Right kidney (tissue), 1 donor: ENCODE measurements around the gene INSRR.

Experiments used
- DNase-seq: peaks from one replicate; pipeline ENCODE4 v3.0.0-alpha.2; 2016

The INSRR gene

DNA sequence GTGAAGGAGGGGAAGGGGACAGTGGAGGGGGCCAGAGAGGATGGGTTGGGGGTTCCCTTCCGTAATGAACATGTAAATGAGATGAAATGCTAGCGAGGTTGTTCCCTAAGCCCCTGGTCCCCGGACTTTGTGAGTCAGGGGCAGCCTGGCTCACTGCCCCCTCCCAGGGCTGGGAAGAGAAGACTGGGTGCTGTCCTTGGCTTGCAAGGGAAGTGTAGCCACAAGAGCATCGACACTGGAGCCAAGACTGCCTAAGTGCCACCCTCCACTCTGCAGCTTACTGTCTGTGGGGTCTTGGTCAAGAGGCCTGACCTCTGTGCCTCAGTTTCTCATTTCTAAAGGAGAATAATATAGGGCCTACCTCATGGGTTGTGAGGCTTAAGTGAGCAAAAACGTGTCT is 35.1 kb upstream of the INSRR start:
- DNase-seq, result no peak

DNA sequence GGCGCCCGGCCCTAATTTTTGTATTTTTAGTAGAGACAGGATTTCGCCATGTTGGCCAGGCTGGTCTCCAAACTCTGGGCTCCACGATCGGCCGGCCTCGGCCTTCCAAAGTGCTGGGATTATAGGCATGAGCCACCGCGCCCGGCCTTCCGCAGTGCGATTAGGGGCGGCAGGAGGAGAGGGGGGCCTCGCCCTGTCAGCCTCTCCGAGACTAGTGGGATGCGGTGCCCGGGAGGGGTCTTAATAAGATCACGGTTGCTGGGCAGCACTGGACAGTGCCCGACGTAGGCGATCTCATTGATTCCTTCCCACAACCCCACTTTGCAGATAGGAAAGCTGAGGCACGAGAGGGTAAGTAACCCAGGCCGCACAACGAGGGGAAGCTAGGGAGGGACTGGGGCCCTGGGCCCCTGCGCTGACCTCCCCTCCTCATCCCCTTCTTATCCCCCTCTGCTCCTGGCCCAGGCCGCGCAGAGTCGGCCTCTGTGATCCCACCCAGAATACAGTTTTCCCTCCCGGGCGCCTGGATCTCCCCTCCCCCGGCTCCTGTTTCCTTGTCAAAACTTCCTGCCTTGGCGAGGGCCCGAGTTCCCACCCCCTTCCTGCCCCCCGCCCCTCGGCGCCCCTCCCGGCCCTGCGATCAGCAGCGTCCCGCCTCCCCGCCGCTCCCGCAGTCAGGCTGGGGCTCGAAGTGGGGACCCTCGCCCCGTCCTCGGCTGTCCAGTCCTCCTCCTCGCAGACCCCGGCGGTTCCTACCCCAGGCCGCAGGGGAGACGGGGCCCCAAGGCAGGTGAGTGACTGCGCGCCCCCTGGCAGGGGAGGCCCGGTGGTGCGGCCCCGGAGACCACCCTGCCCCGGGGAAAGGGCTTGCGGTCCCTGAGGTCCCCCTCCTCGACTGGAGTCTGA is 34.4 kb upstream of the INSRR start, which contains the start of gene PEAR1:
PEAR1 (plus strand) TSS at position 671 of the 906 bp plus-strand sequence. CDS start 10,209 bp downstream, outside the sequence.
- DNase-seq, result peak; percentile 69

GRCh38 chr1:156892190-156893047 is 33.5 kb upstream of the INSRR start:
- DNase-seq, result peak; percentile 81

DNA sequence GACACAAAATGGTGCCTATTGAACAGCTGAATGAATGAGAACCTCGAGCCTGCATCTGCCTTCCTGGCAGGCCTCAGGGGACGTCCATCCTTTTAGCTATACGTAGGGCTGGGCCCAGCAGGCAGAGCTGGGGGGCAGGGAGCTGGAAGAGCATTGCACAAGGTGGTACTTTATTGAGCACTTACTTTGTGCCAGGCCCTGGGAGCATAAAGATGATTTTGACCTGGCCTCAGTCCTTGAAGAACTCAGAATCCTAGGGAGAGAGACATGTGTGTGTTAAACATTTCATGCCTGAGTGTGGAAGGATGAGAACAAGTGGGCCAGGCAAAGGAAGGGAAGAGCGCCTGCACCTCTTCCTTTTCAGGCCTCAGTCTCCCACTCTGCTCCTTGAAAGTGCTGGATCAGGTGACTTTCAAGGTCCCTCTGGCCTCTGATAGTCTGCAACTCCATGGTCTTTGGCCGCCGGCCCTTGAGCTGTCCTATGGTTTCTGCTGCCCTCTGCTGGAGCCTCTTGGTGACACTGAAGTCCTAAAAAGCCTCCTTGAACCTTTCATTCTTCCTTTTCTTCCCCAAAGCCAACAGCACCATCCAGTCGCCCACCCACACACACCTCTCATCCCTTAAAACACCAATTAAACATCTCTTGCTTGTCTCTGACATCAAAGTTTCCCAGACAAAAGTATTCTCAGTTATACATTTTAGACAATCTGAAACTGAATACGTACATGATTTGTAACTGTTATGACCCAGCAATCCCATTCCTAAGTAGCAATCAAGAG is 31.1 kb upstream of the INSRR start:
- peak; percentile 57 for DNase-seq

DNA sequence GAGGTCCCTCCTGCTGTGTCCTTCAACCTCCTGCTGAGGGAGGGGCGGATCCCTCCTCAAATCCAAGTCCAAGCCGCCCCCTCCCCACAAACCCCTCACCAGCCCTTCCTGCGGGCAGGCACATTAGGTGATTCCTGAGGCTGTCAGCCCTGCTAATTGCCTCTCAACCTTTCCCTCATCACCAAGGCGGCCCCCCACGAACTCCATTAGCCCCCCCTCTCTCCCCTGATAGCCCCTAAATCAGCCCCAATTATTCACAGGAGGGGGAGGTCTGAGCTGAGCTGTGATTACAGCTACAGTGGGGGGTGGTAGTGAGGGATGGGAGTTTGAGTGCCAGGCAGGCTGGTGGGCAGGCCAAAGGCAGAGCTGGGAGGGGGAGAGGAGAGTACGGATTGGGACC is 28.8 kb upstream of the INSRR start:
- DNase-seq, result no peak

GRCh38 chr1:156887317-156887716 is 28.4 kb upstream of the INSRR start:
- no peak for DNase-seq

DNA sequence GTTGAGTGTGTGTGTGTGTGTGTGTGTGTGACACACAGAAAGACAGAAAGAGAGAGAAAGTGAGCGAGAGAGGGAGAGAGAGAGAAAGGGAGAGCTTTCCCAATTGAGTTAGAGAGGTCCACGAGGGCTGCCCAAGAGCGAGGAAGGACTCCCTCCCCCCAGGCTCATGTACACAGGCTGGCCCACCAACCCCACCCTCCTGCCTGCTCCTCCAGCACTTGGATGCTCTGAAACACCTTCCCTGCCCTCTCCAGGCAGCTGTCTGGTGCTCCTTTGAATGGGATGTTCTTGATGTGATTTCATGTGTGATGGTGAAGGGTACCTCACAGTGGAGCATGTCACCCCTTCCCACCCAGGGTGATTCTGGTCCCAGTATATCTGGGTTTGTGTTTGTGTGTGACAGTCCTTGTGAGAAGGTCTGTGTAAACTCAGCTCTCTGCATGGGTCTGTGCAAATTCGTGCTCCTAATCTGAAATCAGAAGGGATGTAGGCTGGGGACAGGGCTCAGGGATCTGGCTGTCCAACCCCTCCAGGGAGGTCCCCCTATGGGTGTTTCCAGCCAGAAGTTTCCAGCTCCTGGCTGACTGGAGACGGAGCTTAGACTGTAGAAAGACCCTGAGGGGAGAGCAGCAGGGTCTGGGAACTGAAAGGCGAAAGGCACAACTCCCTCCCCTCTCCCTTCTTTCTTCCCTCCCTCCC is 27.8 kb upstream of the INSRR start:
- DNase-seq, result no peak

GRCh38 chr1:156885880-156886355 is 27.0 kb upstream of the INSRR start:
- DNase-seq, result no peak

GRCh38 chr1:156885314-156885713 is 26.4 kb upstream of the INSRR start:
- no peak for DNase-seq

- DNase-seq, result no peak
These were observed 25.8 kb upstream of the INSRR start for GRCh38 chr1:156884560-156885184.

- DNase-seq, result no peak
These were observed 25.0 kb upstream of the INSRR start for GRCh38 chr1:156883919-156884318.

DNA sequence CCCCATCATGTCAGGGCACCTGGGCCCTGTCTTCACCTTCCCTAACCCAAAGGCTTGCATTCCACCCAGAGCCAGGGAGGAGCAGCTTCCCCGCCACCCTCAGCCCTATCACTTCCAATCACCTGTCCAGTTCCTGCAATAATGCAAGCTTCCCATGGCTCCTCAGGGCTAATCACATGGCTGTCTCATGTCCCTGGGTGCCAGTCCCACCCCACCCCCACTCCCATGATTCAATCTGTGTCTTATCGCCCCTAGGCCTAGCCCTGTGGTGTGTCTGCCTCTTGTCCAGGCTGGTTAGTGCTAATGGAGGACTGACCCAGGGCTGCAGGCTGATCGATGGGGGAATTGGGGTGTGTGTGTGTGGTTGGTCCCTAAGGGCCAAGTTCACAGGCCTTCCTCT is 23.6 kb upstream of the INSRR start:
- no peak for DNase-seq

- no peak for DNase-seq
These were observed 22.7 kb upstream of the INSRR start for GRCh38 chr1:156881663-156882062.

- DNase-seq, result no peak
These were observed 22.2 kb upstream of the INSRR start for GRCh38 chr1:156881101-156881500.

DNA sequence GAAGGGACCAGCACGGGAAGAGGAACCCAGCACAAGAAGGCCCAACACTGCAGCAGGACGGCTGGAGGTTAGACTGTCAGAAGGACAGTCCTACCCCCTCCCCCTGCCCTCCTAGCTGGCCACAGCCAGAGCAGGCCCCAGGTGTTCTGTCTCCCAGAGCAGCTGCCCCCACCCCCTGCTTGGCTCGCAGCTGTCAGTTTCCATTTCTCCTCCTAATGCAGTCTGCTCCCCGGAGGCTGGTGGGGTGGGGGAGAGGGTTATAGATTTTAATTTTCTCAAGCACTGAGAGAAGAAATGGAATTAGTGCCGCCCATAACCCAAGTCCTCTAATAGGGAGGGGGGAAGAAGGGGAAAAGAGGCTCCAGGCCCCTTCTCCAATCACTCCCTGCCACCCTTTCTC is 21.6 kb upstream of the INSRR start:
- DNase-seq, result no peak

GRCh38 chr1:156879876-156880275 is 21.0 kb upstream of the INSRR start:
- no peak for DNase-seq

- no peak for DNase-seq
These were observed 18.7 kb upstream of the INSRR start for GRCh38 chr1:156877433-156878170.

DNA sequence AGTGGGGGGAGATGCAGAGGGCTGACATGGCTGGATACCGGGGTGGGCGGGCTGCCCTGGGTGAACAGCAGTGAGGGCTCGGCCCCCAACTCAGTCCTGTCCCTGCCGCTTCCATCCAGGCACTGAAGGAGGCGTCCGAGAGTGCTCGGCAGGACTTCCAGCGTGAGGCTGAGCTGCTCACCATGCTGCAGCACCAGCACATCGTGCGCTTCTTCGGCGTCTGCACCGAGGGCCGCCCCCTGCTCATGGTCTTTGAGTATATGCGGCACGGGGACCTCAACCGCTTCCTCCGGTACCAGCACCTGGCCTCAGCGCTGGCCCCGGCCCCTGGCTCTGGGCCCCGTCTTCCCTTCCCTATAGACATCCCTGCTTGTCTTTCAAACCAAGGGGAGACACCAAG is 17.4 kb upstream of the INSRR start:
- DNase-seq, result no peak

DNA sequence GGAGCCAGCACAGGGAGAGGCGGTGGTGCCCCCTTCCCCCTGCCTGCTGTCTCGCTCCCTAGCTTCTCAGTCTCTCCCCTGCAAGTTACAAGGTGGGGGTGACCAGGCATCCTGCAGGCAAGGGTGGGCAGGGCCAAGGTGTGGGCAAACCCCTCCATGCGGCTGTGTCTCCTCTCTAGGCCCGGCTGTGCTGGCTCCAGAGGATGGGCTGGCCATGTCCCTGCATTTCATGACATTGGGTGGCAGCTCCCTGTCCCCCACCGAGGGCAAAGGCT is 16.4 kb upstream of the INSRR start:
- DNase-seq, result no peak

DNA sequence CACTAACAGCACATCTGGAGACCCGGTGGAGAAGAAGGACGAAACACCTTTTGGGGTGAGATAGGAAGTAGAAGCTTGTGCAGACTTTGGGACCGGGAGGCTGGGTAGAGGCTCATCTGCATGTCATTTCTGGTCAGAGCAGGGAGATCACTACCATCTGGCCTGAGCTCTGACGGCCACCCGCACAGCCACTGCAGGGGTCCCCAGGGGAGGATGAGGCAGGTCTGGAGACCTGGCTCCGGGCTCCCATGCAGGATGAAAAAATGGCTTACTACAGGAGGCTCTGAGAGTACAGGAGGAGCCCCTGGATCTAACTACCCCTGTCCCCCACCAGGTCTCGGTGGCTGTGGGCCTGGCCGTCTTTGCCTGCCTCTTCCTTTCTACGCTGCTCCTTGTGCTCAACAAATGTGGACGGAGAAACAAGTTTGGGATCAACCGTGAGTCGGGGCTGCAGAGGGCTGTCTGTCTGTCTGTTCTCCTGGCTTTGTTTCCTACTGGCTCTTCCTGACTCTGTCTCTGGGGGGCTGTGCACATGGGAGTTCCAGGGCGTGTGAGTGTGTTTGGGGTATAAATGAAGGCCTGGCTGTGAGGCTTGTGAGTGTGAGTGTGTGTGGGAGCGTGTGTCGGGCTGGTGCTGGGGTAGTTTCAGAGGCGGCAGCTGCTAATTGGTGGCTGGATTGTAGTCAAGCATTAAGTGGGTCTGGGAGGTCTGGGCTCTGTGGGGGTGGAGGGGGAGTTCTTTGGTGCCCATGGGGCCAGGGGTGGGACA is 15.8 kb upstream of the INSRR start:
- no peak for DNase-seq
